NCI-H748 (cell line): ENCODE measurements around the gene STXBP5.

Experiments
- DNase-seq: peaks from one replicate; lab custom pipeline; 2025; ENCODE audit not compliant: unreplicated experiment; lab: John Stamatoyannopoulos, UW

The STXBP5 gene

DNA sequence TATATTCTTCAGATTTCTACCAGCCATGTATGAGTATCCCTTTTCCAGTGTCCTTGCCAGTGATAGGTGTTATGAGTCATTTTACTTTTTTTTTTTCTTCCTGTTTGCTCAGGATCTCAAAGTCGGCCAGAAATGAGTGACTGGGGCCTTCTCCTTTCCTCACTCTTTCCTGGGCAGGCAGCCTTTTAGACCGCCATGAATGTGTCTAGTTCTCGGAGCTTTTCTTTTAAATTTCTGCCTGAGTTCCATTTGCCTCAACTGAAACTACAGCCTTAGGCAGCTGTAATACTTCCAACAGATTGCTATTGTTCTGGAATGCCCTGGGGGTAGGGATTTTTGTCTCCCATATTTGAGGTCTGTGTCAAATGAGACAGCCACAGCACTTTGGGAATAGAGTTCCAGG lies 83.7 kb downstream of the STXBP5 start:
- no peak for DNase-seq

DNA sequence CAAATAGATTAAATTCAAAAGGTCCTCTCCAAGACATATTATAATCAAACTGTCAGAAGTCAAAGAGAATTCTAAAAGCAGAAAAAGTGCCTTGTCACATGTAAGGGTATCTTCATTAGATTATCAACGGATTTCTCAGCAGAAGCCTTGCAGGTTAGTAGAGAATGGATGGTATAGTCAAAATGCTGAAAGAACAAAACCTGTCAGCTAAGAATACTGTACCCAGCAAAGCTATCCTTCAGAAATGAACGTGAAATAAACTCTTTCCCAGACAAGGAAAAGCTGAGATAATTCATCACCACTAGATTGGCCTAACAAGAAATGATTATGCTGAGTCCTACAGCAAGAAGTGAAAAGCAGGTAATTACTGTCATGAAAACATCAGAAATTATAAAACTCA lies 92.9 kb downstream of the STXBP5 start:
- DNase-seq: no peak

DNA sequence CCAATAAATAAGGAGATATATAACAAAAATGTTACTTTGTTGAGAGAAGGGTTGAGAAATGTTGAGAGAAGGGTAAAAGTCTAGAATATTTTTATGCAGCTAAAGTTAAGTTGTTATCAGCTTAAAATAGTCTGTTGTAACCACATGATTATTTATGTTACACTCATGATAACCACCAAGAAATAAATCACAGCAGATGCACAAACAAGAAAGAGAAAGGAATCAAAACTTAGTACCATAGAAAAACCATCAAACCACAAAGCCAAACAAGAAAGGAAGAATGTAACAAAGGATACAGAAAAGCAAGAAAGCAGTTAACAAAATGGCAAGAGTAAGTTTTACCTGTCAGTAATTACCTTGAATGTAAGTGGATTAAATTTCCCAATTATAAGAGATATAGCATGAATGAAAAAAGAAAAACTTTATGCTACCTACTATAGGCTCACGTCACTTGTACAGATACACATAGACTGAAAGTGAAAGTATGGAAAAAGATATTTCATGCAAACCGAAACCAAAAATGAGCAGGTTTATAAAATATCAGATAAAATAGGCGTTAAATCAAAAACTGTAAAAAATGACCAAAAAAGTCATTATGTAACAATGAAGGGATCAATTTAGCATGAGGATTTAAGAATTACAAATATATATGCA lies 93.6 kb downstream of the STXBP5 start:
- no peak for DNase-seq

DNA sequence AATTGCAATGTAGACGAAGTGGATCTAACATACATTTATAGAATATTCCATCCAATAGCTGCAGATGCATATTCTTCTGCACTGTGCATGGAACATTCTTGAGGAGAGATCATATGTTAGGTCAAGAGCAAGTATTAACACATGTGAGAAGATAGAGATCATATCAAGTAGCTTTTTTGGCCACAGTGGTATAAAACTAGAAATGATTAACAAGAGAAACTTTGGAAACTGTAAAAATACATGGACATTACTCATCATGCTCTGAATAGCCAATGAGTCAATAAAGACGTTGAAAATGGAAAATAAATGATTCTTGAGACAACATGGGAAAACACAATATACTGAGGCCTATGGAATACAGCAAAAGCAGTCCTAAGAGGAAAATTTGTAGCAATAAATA lies 94.2 kb downstream of the STXBP5 start:
- DNase-seq: no peak

DNA sequence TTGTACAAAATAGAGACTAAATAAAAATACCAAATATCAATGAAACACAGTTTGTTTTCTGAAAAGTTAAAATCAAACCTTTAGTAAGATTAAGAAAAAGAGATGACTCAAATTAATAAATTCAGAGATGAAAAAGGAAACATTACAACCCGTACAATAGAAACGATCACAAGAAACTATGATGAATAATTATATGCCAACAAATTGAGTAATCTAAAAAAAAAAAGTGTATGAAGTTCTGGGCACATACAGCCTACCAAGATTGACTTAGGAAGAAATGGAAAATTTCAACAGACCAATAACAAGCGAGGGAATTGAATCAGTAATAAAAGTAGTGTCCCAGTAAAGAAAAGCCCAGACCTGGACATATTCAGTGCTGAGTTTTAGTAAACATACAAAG lies 94.8 kb downstream of the STXBP5 start:
- no peak for DNase-seq

DNA sequence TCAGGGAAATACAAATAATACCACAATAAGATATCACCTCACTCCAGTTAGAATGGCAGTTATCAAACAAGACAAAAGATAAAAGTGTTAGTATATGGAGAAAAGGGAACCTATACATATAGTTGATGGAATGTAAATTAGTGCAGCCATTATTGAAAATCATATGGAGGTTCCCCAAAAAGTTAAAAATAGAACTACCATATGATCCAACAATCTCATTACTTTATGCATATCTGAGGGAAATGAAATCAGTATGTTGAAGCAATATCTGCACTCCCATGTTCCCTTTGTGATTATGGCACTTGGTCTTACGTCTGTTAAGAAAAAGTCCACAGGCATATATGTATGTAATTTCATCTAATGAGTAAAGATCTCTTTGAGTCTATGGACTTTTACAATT lies 96.9 kb downstream of the STXBP5 start:
- no peak for DNase-seq

DNA sequence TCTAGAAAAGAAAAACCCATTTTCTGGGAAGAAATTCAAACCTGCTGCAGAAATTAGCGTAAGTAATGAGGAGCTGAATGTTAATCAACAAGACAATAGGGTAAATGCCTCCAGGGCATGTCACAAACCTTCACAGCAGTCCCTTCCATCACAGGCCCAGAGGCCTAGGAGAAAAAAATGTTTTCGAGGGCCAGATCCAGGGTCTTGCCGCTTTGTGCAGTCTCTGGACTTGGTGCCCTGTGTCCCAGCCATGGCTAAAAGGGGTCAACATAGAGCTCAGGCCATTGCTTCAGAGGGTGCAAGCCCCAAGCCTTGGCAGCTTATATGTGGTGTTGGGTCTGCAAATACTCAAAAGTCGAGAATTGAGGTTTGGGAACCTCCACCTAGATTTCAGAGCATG lies 99.8 kb downstream of the STXBP5 start:
- DNase-seq: no peak

DNA sequence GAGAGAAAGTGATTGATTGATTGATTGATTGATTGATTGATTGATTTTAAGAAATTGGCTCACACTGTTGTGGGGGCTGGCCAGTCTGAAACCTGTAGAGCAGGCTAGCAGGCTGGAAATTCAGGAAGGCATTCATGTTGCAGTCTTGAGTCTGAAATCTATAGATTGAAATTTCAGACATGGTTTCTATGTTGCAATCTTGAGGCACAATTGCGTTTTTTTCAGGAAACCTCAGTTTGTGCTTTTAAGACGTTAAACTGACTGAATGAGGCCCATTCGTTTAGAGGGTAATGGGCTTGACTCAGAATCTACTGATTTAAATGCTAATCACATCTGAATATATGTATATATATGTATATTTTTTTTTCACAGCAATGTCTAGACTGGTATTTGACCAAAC lies 106.3 kb downstream of the STXBP5 start:
- no peak for DNase-seq

DNA sequence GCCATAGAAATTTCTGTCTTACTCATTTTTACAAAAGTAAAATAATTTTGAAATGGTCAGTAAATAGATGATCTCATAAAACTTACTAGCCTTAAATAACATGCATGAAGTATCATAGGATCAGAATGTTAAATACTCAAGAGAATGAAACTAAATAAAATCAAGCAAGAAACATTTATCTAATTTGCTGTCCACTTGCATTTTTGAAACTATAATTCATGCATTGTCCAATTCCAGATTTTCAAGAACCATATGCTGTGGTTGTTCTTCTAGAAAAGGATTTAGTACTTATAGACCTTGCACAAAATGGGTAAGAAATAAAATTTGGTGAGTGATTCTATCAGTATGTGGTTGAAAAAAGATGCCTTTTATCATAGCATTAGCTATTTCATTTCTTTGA lies 107.0 kb downstream of the STXBP5 start:
- no peak for DNase-seq

DNA sequence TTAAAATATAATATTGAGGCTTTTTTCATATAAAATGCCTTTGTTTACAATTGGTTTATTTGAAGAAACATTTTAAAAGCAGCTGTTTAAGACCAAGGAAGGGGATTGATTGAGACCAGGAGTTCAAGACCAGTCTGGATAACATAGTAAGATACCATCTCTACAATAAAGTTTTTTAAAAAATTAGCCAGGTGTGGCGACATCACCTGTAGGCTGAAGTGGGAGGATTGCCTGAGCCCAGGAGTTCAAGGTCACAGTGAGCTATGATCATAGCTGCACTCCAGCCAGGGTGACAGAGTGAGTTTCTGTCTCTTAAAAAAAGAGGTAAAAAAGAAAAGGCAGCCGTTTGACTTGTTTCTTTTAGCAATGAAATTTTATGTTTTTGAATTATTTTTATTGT lies 117.0 kb downstream of the STXBP5 start:
- no peak for DNase-seq

DNA sequence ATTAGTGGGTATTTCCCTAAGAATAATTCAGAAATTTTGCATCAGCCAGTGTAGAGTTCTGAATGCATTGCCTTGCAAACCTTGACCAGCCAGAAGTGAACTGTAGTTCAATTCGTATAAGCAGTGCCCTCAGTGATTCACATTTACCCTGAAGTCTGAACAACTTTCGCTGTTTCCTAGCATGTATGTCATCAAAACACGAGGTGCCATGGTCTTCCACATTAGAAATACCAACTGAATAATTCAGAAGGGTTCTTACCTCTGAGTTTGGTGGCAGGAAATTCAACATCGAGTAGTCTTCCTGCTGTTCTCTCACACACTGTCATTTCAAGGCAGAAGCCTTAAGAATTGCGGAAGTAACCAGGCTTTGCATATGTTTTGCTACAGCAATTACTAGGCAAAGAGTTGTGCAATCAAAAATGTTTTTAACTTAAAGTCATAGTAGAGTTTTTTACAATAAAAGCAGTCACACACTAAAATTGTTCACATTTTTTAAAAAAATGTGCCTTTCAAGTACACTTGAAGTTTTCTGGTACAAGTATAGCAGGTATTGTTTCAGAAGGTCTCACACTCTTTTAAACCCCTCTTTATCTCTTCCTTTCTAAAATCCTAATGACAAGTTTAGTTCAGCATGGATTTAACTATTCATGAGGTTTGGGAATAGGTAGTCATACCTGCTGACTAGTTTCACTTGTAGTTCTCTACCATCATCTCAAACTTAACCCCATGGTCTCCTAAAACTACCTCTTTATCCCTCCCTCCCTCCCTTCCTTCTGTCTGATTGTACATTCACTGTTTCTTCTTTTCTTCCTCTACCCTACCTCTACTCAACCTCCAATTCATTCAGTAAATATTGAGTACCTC lies 118.3 kb downstream of the STXBP5 start:
- no peak for DNase-seq

DNA sequence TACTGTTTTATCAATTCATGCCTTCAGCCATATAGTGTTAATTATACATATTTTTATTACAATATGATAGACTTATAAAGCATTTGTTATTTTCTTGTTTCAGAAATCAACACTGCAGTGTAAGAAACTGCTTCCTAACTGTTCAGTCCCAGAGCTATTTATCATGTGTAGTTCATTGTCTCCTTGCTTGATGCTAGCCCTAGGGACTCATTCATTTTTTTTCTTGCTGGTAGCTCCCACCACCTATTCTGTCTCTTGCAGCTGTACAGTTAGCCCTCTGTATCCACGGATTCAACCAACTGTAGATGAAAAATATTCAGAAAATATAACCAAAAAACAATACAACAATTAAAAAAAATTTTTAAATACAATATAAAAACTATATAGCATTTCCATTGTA lies 121.3 kb downstream of the STXBP5 start:
- no peak for DNase-seq

DNA sequence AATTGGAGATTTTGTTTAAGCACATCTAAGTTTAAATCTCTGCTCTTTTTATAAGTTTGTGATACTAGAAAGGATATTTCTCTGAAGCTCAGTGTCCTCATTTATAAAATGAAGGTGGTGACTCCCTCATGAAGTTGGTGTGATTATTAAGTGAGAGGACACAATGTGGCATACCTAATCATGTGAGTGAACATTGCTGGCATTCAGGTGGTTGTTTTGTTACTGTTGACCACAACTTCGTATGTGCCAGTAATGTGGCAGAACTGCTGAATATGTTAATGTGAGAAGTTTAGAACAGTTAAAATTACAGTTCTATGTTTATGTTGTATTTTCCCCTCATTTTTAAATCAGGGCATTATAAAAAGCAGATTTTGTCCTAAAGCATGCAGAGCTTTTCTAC lies 127.2 kb downstream of the STXBP5 start:
- DNase-seq: no peak

DNA sequence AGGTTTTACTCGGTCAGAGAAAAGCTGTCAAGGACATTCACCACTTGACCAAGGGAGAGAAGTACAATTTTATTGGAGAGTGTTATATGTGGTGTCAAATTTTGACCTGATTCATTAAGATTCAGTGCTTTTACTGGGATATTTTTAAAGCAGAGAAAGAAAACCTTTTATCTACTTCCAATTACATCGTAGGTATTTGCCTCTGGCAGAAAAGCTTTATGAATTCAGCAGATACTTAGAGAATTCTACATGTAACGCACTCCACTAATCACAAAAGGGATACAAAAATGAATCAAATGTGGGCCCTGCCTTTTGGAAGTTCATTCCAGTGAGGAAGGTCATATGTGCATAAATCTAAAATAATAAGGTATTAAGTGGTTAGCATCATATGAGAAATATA lies 133.7 kb downstream of the STXBP5 start:
- DNase-seq: no peak

DNA sequence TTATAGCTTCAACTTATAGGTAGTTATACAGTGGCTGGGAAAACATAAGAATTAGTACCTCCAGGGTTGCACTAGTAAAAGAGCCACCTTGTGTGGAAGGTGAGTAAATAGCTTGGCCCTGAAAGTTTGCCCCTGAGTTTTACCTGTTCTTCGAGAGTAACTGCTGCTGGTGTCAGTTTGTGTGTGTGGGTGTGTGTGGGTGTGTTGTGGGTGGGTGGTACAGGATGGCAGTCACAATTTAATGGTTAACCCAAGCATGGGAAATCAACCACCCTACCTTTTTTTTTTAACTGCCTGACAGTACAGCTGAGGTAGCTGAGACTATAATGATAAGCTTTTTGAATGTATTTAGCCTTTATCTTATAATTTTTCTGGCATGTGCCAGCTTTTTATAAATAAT lies 137.3 kb downstream of the STXBP5 start:
- DNase-seq: no peak

DNA sequence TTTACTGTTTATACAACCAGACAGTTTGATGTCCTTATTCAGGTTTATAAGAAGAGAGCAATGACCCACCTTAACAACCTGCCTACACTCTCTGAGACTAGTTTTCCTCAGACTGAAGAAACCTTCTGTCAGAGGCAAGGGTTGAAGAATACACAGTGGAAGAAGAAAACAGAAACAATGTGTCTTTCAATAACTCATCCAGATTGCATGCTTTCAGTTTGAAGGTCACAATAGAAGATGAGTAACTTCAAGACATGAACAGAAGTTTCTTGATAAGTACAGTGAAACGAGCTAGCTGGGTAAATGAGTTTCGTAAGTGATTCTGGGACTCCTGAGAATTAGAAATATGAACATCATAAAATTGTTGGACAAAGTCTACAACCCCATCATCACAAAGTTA lies 141.7 kb downstream of the STXBP5 start:
- no peak for DNase-seq

DNA sequence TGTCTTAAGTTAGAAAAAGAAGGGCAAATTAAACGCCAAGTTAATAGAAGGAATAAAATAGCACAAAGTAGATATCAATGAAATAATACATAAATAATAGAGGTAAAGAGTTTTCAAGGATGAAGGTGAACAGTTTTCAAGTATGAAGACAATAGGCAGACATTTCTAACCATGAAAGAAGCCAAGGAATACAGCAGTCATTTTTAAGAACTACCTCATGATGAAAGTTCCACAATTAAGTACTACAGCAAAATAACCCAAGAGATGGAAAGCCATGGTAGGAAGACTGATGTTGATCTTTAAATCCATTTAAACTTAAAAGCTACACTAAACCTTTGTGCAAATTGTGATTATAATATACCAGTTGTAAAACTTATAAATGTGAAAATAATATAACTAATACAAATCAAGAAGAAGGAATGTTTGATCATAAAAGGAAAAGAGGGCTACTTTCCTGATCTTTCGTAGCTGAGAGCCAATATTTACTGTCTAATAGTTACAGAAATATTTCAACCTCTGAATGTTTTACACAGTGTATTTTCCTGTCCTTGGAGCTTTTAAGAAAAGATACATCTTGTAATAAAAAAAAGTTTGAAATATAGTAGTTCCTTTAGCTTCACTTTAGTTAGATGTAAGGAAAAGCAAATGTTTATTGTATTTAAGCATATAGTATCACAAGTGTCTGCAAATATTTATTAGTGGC lies 143.1 kb downstream of the STXBP5 start:
- DNase-seq: no peak

DNA sequence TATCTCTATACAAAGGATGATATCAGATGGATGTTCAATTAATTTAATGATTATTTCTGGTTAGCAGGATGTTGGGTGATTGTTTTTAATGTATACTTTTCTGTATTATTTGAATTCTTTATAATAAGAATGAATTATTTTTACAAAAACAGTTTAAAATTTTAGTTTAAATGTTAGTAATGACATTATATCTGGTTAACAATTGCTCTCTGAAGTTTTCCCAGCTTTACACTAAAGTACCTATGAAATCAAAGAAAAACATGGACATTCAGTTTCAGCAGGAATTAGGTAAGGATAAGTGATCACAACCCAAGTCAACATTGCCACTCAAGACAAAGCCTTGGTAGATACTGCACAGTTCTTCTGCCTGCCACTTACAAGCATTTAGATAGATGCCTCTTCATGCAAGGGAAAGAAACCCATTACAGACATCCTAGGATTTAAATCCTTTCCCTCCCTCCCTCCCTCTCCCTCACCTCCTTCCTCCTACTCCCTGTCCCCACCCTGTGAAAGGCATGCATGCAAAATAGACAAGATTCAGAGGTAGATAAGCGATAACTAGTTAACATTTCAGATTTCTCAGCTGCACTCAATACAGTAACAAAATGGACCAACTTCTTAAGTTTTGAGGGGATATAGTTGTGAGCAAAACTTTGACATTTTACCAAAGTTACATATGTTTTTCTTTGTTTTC lies 143.8 kb downstream of the STXBP5 start:
- no peak for DNase-seq

DNA sequence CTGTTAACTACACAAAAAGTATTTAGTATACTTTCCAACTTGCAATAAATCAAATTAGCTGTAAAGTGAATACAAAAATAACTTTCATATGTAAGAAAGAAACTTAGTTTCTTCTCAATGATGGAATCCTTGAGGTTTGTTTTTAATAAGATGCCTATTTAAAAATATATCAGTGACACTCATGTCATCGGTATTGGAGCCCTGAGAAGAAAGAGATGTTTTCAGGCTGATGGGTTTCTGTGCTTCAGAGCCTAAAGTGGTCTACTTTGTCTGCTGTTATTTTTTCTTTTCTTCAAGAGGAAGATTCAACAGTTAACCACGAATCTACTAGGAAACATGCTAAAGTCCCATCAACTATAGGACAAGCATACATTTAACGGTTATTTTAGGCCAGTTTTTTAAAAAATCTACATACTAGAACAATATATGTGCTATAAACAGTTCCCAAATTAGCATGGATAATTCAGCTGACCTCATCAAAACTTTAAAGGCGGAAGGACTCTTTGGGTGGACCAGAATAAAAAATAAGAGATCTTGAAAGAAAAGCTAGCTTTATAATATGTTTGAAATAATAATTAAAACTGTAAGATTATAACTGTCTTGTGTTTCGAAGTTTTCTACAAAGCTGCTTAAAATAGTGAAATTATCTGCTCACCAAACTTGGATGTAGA lies 157.2 kb downstream of the STXBP5 start:
- DNase-seq: no peak

DNA sequence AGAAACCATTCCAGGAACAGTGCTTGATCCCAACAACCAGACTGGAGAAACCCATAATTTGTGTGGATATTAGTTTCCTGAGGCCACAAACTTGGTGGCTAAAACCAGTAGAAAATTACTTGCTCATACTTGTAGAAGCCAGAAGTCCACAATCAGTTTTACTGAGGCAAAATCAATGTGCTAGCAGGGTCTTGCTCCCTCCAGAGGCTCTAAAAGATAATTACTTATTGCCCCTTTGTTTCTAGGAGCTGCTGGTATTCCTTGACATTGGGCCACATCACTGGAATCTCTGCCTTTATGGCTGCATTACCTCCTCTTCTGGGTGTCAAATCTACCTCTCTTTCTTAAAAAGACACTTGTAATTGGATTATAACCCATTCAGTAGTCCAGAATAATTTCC lies 162.1 kb downstream of the STXBP5 start:
- DNase-seq: no peak

DNA sequence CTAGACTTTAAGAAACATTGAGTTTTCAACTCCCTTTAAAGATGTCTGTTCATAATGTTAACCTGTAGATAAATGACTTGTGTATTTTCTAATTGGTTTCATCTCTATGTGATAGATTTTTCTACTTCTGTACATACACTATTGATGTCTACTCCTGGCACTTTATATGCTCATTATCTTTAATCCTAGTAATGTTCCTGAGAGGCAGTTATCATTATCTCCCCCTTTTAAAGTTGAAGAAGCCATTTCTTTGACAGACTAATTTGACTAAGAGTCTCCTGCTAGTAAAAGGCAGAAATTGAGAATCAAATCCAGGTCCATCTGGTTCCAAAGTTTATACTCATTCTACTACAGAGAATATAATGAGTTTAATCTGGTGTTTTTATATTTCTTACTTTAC lies 167.1 kb downstream of the STXBP5 start:
- no peak for DNase-seq
